HEK293 (cell line): ENCODE results near the gene RAB8A.
A peak's percentile ranks its signal among the peaks of the same experiment; 100 is the strongest.
"Not testable (repeated sequence)": the region's sequence is repeated elsewhere in the genome, so short reads cannot be mapped to it uniquely, and the experiment has no call there.

Source experiments
- CTCF ChIA-PET: fragments of 350-600 bp; formaldehyde crosslinking; extraction: SDS; loops from one replicate; lab custom pipeline; 2021; ENCODE audit warnings: antibody characterized with exemption; lab: Yijun Ruan, JAX
- POLR2A ChIA-PET: fragments of 300-600 bp; formaldehyde crosslinking; extraction: SDS; loops from one replicate; lab custom pipeline; 2020; ENCODE audit warnings: antibody characterized with exemption, inconsistent platforms; lab: Yijun Ruan, JAX
- H3K27ac ChIP-seq: fragments of 200-500 bp; sonication (Bioruptor generic); 2 replicates; pipeline ENCODE4 v1.5.1; 2014; ENCODE audit warnings: low read depth, low read length, control low read depth, inconsistent platforms; ENCODE audit errors: extremely low read depth
- H3K36me3 ChIP-seq, 2 experiments: fragments of 200-500 bp in 1 of 2; sonication (Bioruptor generic) in 1 of 2; 1 replicate in 1 of 2; 2 replicates in 1 of 2; pipeline ENCODE4 v1.5.1; 2014 to 2017; ENCODE audit warnings: inconsistent platforms in 2 of 2, low read length in 2 of 2; ENCODE audit not compliant: control insufficient read depth in 2 of 2, insufficient read depth in 1 of 2
- H3K4me1 ChIP-seq: fragments of 200-500 bp; sonication (Bioruptor generic); 2 replicates; pipeline ENCODE4 v1.5.1; 2014; ENCODE audit warnings: mild to moderate bottlenecking, low read length, inconsistent platforms; ENCODE audit not compliant: control insufficient read depth, insufficient read depth
- H3K4me3 ChIP-seq: 2 replicates; pipeline ENCODE4 v1.5.1; 2011; ENCODE audit warnings: low read depth, mild to moderate bottlenecking, control low read depth, low read length, moderate library complexity
- H3K9me3 ChIP-seq: fragments of 200-500 bp; sonication (Bioruptor generic); 2 replicates; pipeline ENCODE4 v1.5.1; 2014; ENCODE audit warnings: low read depth, low read length, inconsistent platforms; ENCODE audit not compliant: control insufficient read depth, insufficient read depth
- SCRT1 ChIP-seq: fragments of 450-650 bp; formaldehyde crosslinking; IDR thresholded peaks from 2 replicates; pipeline ENCODE4 v1.5.1; 2016; ENCODE audit warnings: missing biosample characterization, missing genetic modification characterization, borderline replicate concordance
- TSHZ1 ChIP-seq: fragments of 450-650 bp; formaldehyde crosslinking; IDR thresholded peaks from 2 replicates; pipeline ENCODE4 v1.5.1; 2016; ENCODE audit warnings: missing biosample characterization, missing genetic modification characterization, borderline replicate concordance
- ZBTB8A ChIP-seq: fragments of 450-650 bp; formaldehyde crosslinking; IDR thresholded peaks from 2 replicates; pipeline ENCODE4 v1.5.1; 2016; ENCODE audit warnings: missing biosample characterization, missing genetic modification characterization
- ZFP3 ChIP-seq: fragments of 450-650 bp; formaldehyde crosslinking; IDR thresholded peaks from 2 replicates; pipeline ENCODE4 v1.5.1; 2016; ENCODE audit warnings: low read depth, missing biosample characterization, missing genetic modification characterization
- ZFP41 ChIP-seq: fragments of 450-650 bp; formaldehyde crosslinking; IDR thresholded peaks from 2 replicates; pipeline ENCODE4 v1.5.1; 2016; ENCODE audit warnings: missing biosample characterization, missing genetic modification characterization, borderline replicate concordance
- ZNF133 ChIP-seq: fragments of 450-650 bp; formaldehyde crosslinking; IDR thresholded peaks from 2 replicates; pipeline ENCODE4 v1.5.1; 2016; ENCODE audit warnings: missing biosample characterization, missing genetic modification characterization
- ZNF174 ChIP-seq: fragments of 450-650 bp; formaldehyde crosslinking; IDR thresholded peaks from 2 replicates; pipeline ENCODE4 v1.5.0; 2017; ENCODE audit warnings: missing biosample characterization, mild to moderate bottlenecking, missing genetic modification characterization
- ZNF274 ChIP-seq, 2 experiments: fragments of 200-500 bp in 1 of 2; fragments of 450-650 bp in 1 of 2; sonication (Bioruptor generic) in 1 of 2; formaldehyde crosslinking in 1 of 2; IDR thresholded peaks; 2 replicates each; pipeline versions ENCODE4 v1.5.1 to v1.6.1; 2014 to 2016; ENCODE audit warnings: borderline replicate concordance in 1 of 2, inconsistent platforms in 1 of 2, low read length in 1 of 2, missing biosample characterization in 1 of 2, missing genetic modification characterization in 1 of 2
- ZNF426 ChIP-seq: fragments of 450-650 bp; formaldehyde crosslinking; IDR thresholded peaks from 2 replicates; pipeline ENCODE4 v1.5.1; 2017; ENCODE audit warnings: missing biosample characterization, missing genetic modification characterization, mild to moderate bottlenecking, inconsistent platforms, moderate library complexity
- ZNF560 ChIP-seq: fragments of 450-650 bp; formaldehyde crosslinking; IDR thresholded peaks from 2 replicates; pipeline ENCODE4 v1.5.1; 2017; ENCODE audit warnings: missing biosample characterization, missing genetic modification characterization, borderline replicate concordance
- ZNF561 ChIP-seq: fragments of 450-650 bp; IDR thresholded peaks from 2 replicates; pipeline ENCODE4 v1.5.1; 2018; ENCODE audit warnings: missing biosample characterization, missing genetic modification characterization, borderline replicate concordance
- ZNF645 ChIP-seq: fragments of 450-650 bp; formaldehyde crosslinking; IDR thresholded peaks from 2 replicates; pipeline ENCODE4; 2016; ENCODE audit warnings: missing biosample characterization, missing genetic modification characterization
- ZNF660 ChIP-seq: fragments of 450-650 bp; IDR thresholded peaks from 2 replicates; pipeline ENCODE4 v1.5.1; 2018; ENCODE audit warnings: missing biosample characterization, mild to moderate bottlenecking, missing genetic modification characterization
- TF ChIP-seq, protein P1 (sequence below): fragments of 450-650 bp; formaldehyde crosslinking; IDR thresholded peaks from 2 replicates; pipeline ENCODE4 v1.5.1; 2016; ENCODE audit warnings: missing biosample characterization, missing genetic modification characterization, low read depth
- TF ChIP-seq, protein P2 (sequence below): fragments of 450-650 bp; IDR thresholded peaks from 2 replicates; pipeline ENCODE4 v1.5.1; 2018; ENCODE audit warnings: missing biosample characterization, missing genetic modification characterization
- TF ChIP-seq, protein P3 (sequence below): IDR thresholded peaks from 2 replicates; pipeline ENCODE4 v1.6.1; 2011; ENCODE audit warnings: mild to moderate bottlenecking, low read depth, low read length, borderline replicate concordance
- TF ChIP-seq, protein P4 (sequence below): fragments of 450-650 bp; formaldehyde crosslinking; IDR thresholded peaks from 2 replicates; pipeline ENCODE4 v1.5.1; 2016; ENCODE audit warnings: missing biosample characterization, missing genetic modification characterization

RAB8A gene

DNA sequence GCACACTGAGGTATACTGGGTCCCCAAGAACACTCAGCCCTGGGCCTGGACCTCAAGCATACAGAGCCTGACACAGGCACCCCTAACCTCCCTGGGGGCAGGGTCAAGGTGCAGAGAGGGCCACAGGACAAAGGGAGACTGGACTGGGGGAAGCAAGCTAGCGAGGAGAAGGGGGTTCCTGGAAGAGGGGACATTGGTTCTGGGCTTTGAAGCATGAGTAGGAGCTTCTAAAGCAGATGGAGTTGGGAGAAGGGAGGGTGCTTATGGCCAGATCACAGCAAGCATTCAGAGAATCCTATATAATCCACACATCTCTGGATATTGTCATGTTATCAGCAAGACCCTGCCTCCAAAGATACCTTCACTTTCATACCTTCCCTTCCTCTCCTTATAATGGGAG is 58.4 kb downstream of the RAB8A start:
- CTCF ChIA-PET, result no interaction called here
- H3K4me1 ChIP-seq, result no peaks in the 10 kb centered on the region
- no peaks in the 10 kb centered on the region for H3K9me3 ChIP-seq
- TF ChIP-seq ZNF274 (IDR thresholded peaks at IDR 0.05; ENCODE audit: low read length) (no peak), ZNF274 (tag by site-specific recombination; IDR thresholded peaks at IDR 0.05; ENCODE audit: borderline replicate concordance) (no peak), ZFP3 (tag by site-specific recombination) (peak; percentile 79), TSHZ1 (tag by site-specific recombination) (no peak), ZNF645 (tag by site-specific recombination) (no peak)
- no peak overlapping the region for H3K4me3 ChIP-seq
- POLR2A ChIA-PET, result interaction anchor here (1.3 kb wide), 1 partner anchor 60 kb away, joined by 3 read pairs; no protein-coding TSS in a partner anchor
- H3K36me3 ChIP-seq, result no peaks in the 10 kb centered on the region
- no peak overlapping the region for H3K27ac ChIP-seq

- no peak overlapping the region for H3K27ac ChIP-seq
- no peak overlapping the region for H3K4me3 ChIP-seq
- H3K9me3 ChIP-seq, result no peaks in the 10 kb centered on the region
- TF ChIP-seq ZNF660, result no peak
- TF ChIP-seq, protein P1, sequence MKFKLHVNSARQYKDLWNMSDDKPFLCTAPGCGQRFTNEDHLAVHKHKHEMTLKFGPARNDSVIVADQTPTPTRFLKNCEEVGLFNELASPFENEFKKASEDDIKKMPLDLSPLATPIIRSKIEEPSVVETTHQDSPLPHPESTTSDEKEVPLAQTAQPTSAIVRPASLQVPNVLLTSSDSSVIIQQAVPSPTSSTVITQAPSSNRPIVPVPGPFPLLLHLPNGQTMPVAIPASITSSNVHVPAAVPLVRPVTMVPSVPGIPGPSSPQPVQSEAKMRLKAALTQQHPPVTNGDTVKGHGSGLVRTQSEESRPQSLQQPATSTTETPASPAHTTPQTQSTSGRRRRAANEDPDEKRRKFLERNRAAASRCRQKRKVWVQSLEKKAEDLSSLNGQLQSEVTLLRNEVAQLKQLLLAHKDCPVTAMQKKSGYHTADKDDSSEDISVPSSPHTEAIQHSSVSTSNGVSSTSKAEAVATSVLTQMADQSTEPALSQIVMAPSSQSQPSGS (tag by site-specific recombination), result no peak
- TF ChIP-seq, protein P2, sequence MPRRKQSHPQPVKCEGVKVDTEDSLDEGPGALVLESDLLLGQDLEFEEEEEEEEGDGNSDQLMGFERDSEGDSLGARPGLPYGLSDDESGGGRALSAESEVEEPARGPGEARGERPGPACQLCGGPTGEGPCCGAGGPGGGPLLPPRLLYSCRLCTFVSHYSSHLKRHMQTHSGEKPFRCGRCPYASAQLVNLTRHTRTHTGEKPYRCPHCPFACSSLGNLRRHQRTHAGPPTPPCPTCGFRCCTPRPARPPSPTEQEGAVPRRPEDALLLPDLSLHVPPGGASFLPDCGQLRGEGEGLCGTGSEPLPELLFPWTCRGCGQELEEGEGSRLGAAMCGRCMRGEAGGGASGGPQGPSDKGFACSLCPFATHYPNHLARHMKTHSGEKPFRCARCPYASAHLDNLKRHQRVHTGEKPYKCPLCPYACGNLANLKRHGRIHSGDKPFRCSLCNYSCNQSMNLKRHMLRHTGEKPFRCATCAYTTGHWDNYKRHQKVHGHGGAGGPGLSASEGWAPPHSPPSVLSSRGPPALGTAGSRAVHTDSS (tag by site-specific recombination), result no peak
- TF ChIP-seq ZNF561 (tag by site-specific recombination), result no peak
- TF ChIP-seq ZNF133, result no peak
- TF ChIP-seq, protein P3, sequence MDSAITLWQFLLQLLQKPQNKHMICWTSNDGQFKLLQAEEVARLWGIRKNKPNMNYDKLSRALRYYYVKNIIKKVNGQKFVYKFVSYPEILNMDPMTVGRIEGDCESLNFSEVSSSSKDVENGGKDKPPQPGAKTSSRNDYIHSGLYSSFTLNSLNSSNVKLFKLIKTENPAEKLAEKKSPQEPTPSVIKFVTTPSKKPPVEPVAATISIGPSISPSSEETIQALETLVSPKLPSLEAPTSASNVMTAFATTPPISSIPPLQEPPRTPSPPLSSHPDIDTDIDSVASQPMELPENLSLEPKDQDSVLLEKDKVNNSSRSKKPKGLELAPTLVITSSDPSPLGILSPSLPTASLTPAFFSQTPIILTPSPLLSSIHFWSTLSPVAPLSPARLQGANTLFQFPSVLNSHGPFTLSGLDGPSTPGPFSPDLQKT, result no peak
- TF ChIP-seq SCRT1, result no peak
- TF ChIP-seq ZNF426 (tag by site-specific recombination), result no peak
- no peak for TF ChIP-seq ZNF174 (tag by site-specific recombination)
- TF ChIP-seq ZFP41 (tag by site-specific recombination), result no peak
- no peak for TF ChIP-seq ZNF560 (tag by site-specific recombination)
- TF ChIP-seq, protein P4, sequence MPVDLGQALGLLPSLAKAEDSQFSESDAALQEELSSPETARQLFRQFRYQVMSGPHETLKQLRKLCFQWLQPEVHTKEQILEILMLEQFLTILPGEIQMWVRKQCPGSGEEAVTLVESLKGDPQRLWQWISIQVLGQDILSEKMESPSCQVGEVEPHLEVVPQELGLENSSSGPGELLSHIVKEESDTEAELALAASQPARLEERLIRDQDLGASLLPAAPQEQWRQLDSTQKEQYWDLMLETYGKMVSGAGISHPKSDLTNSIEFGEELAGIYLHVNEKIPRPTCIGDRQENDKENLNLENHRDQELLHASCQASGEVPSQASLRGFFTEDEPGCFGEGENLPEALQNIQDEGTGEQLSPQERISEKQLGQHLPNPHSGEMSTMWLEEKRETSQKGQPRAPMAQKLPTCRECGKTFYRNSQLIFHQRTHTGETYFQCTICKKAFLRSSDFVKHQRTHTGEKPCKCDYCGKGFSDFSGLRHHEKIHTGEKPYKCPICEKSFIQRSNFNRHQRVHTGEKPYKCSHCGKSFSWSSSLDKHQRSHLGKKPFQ (tag by site-specific recombination), result no peak
- no peak for TF ChIP-seq ZBTB8A (tag by site-specific recombination)
- H3K4me1 ChIP-seq, result no peaks in the 10 kb centered on the region
- POLR2A ChIA-PET, result no interaction called here
- CTCF ChIA-PET, result interaction anchor here (0.7 kb wide), 1 partner anchor 134 kb away, joined by 4 read pairs; no protein-coding TSS in a partner anchor
- H3K36me3 ChIP-seq, result no peaks in the 10 kb centered on the region
These were observed 64.3 kb downstream of the RAB8A start for GRCh38 chr19:16175954-16176353.

- H3K36me3 ChIP-seq, H3K4me3 ChIP-seq, H3K27ac ChIP-seq, H3K9me3 ChIP-seq, POLR2A ChIA-PET, H3K4me1 ChIP-seq: not testable (repeated sequence)
- CTCF ChIA-PET, result interaction anchor here (0.7 kb wide), 1 partner anchor 1091 kb away, joined by 6 read pairs; no protein-coding TSS in a partner anchor
These were observed 67.2 kb downstream of the RAB8A start for GRCh38 chr19:16178866-16179265.
